ENCODE measurements around the gene DPP4. TPM values are rescaled to one million over a fixed set of nuclear protein-coding genes. Genes with fewer than 3 reads are reported as not detected.

Gene DPP4
- total RNA-seq, 1 donor from 2014 or later = not detected

- Mint-ChIP-seq H3K4me1 (ENCODE audit: unreplicated experiment) (peaks cover 17% of the 10 kb centered on the region), H3K4me3 (ENCODE audit: unreplicated experiment) (no peak overlapping the region), H3K9me3 (ENCODE audit: unreplicated experiment) (peaks cover 9% of the 10 kb centered on the region), H3K27ac (ENCODE audit: unreplicated experiment) (no peak overlapping the region), H3K36me3 (ENCODE audit: unreplicated experiment) (no peaks in the 10 kb centered on the region), H3K27me3 (ENCODE audit: unreplicated experiment) (peaks cover 30% of the 10 kb centered on the region)
- no peak for DNase-seq (ENCODE audit: extremely low spot score, unreplicated experiment)
- TF ChIP-seq CTCF (IDR thresholded peaks at IDR 0.05) = no peak
Observed at GRCh38 chr2:162074928-162075688, 1.1 kb upstream of the DPP4 start.

- H3K4me1 Mint-ChIP-seq (ENCODE audit: unreplicated experiment) = peaks cover 17% of the 10 kb centered on the region
Observed at GRCh38 chr2:162074632-162074895, 549 bp upstream of the DPP4 start.

GRCh38 chr2:162072976-162073887 is 783 bp downstream of the DPP4 start:
- no peak overlapping the region for H3K27ac Mint-ChIP-seq (ENCODE audit: unreplicated experiment)
- no peak for DNase-seq (ENCODE audit: extremely low spot score, unreplicated experiment)
- peaks cover 30% of the 10 kb centered on the region for H3K27me3 Mint-ChIP-seq (ENCODE audit: unreplicated experiment)
- H3K4me1 Mint-ChIP-seq (ENCODE audit: unreplicated experiment) = peaks cover 17% of the 10 kb centered on the region
- H3K4me3 Mint-ChIP-seq (ENCODE audit: unreplicated experiment) = peak overlapping the region; percentile 67
- H3K36me3 Mint-ChIP-seq (ENCODE audit: unreplicated experiment) = no peaks in the 10 kb centered on the region
- no peaks in the 10 kb centered on the region for H3K9me3 Mint-ChIP-seq (ENCODE audit: unreplicated experiment)
- TF ChIP-seq CTCF (IDR thresholded peaks at IDR 0.05) = no peak

More at GRCh38 chr2:162074632-162074895, 549 bp upstream of the DPP4 start:
- no peak for TF ChIP-seq CTCF (IDR thresholded peaks at IDR 0.05)
- DNase-seq (ENCODE audit: extremely low spot score, unreplicated experiment) = no peak
- Mint-ChIP-seq H3K27ac (ENCODE audit: unreplicated experiment) (no peak overlapping the region), H3K36me3 (ENCODE audit: unreplicated experiment) (no peaks in the 10 kb centered on the region), H3K4me3 (ENCODE audit: unreplicated experiment) (peak overlapping the region; percentile 64), H3K27me3 (ENCODE audit: unreplicated experiment) (peaks cover 30% of the 10 kb centered on the region), H3K9me3 (ENCODE audit: unreplicated experiment) (peaks cover 5% of the 10 kb centered on the region)

- peaks cover 30% of the 10 kb centered on the region for H3K27me3 Mint-ChIP-seq (ENCODE audit: unreplicated experiment)
- no peak overlapping the region for H3K27ac Mint-ChIP-seq (ENCODE audit: unreplicated experiment)
- H3K4me3 Mint-ChIP-seq (ENCODE audit: unreplicated experiment) = no peak overlapping the region
- no peak for DNase-seq (ENCODE audit: extremely low spot score, unreplicated experiment)
- peaks cover 17% of the 10 kb centered on the region for H3K4me1 Mint-ChIP-seq (ENCODE audit: unreplicated experiment)
- no peaks in the 10 kb centered on the region for H3K36me3 Mint-ChIP-seq (ENCODE audit: unreplicated experiment)
- H3K9me3 Mint-ChIP-seq (ENCODE audit: unreplicated experiment) = no peaks in the 10 kb centered on the region
- no peak for TF ChIP-seq CTCF (IDR thresholded peaks at IDR 0.05)
Observed at GRCh38 chr2:162072181-162072702, 1.8 kb downstream of the DPP4 start.

GRCh38 chr2:162071001-162071400 is 3.0 kb downstream of the DPP4 start:
- Mint-ChIP-seq H3K36me3 (ENCODE audit: unreplicated experiment) (no peaks in the 10 kb centered on the region), H3K27me3 (ENCODE audit: unreplicated experiment) (peaks cover 23% of the 10 kb centered on the region), H3K4me3 (ENCODE audit: unreplicated experiment) (no peak overlapping the region), H3K27ac (ENCODE audit: unreplicated experiment) (no peak overlapping the region), H3K9me3 (ENCODE audit: unreplicated experiment) (no peaks in the 10 kb centered on the region), H3K4me1 (ENCODE audit: unreplicated experiment) (peaks cover 17% of the 10 kb centered on the region)
- no peak for DNase-seq (ENCODE audit: extremely low spot score, unreplicated experiment)
- no peak for TF ChIP-seq CTCF (IDR thresholded peaks at IDR 0.05)
